K562 (cell line): ENCODE results near the gene MAK. TPM values are rescaled to one million over a fixed set of nuclear protein-coding genes. Genes with fewer than 3 reads are reported as not detected.

Experiments
- ATAC-seq: fragments of 200-7000 bp; cut with Tn5 transposase; 3 replicates; pipeline ENCODE4 v1.9.1; 2020; ENCODE audit warnings: moderate library complexity
- BruUV-seq: library from RNA; stranded (reverse); fragments of 400-500 nt; replicated peaks from 2 replicates; lab custom pipeline; 2021; lab: Mats Ljungman, UMichigan
- CTCF ChIA-PET: fragments of 300-600 bp; formaldehyde crosslinking; extraction: SDS; loops from one replicate; lab custom pipeline; 2021; ENCODE audit warnings: low intra/inter-chr PET ratio; lab: Yijun Ruan, JAX
- POLR2A ChIA-PET: fragments of 300-600, 350-650 bp; sonication (Branson Sonifier 250); formaldehyde crosslinking; extraction: SDS; loops from one replicate; lab custom pipeline; 2021; ENCODE audit warnings: antibody characterized with exemption, inconsistent platforms; lab: Yijun Ruan, JAX
- DNase-seq, 4 experiments: peaks; one replicate each; pipeline versions ENCODE4 v3.0.0 to v3.0.0-alpha.2; 2011 to 2018; ENCODE audit warnings: low spot score in 3 of 4, mixed read lengths in 3 of 4; ENCODE audit errors: extremely low read depth in 1 of 4
- FAIRE-seq: peaks from 2 replicates; lab custom pipeline; 2011; peaks lifted over from hg19 to GRCh38; lab: Jason Lieb, UNC
- H2AFZ ChIP-seq: 2 replicates; pipeline ENCODE4 v1.6.0; 2011; ENCODE audit warnings: low read depth, low read length, control low read depth, inconsistent platforms
- H3K27ac ChIP-seq: fragments of 200-600 bp; 3 replicates; pipeline ENCODE4 v1.8.0; 2011; ENCODE audit warnings: low read depth, mild to moderate bottlenecking, control low read depth, inconsistent platforms, low read length, moderate library complexity, mixed read lengths; ENCODE audit errors: extremely low read depth
- H3K27me3 ChIP-seq, 2 experiments: fragments of 300-600 bp in 1 of 2; 2 replicates in 1 of 2; 3 replicates in 1 of 2; pipeline versions ENCODE4 v1.6.0 to v1.8.0; 2011; ENCODE audit warnings: inconsistent platforms in 2 of 2, low read length in 2 of 2, mild to moderate bottlenecking in 1 of 2, mixed read lengths in 1 of 2, moderate library complexity in 1 of 2; ENCODE audit not compliant: control insufficient read depth in 2 of 2, insufficient read depth in 2 of 2
- H3K36me3 ChIP-seq: fragments of 300-600 bp; 3 replicates; pipeline ENCODE4 v1.8.0; 2011; ENCODE audit warnings: mild to moderate bottlenecking, low read length, inconsistent platforms; ENCODE audit not compliant: control insufficient read depth, insufficient read depth
- H3K4me1 ChIP-seq, 2 experiments: fragments of 200-600 bp in 1 of 2; replicated peaks in 1 of 2; 2 replicates in 1 of 2; 3 replicates in 1 of 2; pipeline versions ENCODE4 v1.5.1 to v1.8.0; 2011; ENCODE audit warnings: inconsistent platforms in 2 of 2, low read length in 2 of 2, mild to moderate bottlenecking in 1 of 2, mixed read lengths in 1 of 2, moderate library complexity in 1 of 2; ENCODE audit not compliant: control insufficient read depth in 2 of 2, insufficient read depth in 2 of 2
- H3K4me2 ChIP-seq: 2 replicates; pipeline ENCODE4 v1.6.1; 2011; ENCODE audit warnings: low read length, control low read depth, inconsistent platforms, mixed read lengths; ENCODE audit not compliant: insufficient read depth
- H3K4me3 ChIP-seq: fragments of 200-600 bp; sonication (generic), shearing (Covaris generic); 2 replicates; pipeline ENCODE4 v1.5.1; 2016; ENCODE audit warnings: control low read depth, inconsistent platforms
- H3K79me2 ChIP-seq: fragments of 200-600 bp; 3 replicates; pipeline ENCODE4 v1.8.0; 2011; ENCODE audit warnings: low read length, inconsistent platforms; ENCODE audit not compliant: control insufficient read depth, insufficient read depth
- H3K9ac ChIP-seq, 2 experiments: 2 replicates each; pipeline versions ENCODE4 v1.6.0 to v1.6.1; 2011; ENCODE audit warnings: low read depth in 2 of 2, low read length in 2 of 2, control low read depth in 1 of 2, inconsistent platforms in 1 of 2, mild to moderate bottlenecking in 1 of 2, mixed read lengths in 1 of 2; ENCODE audit not compliant: insufficient read depth in 1 of 2
- H3K9me1 ChIP-seq: one replicate; pipeline ENCODE4 v1.6.0; 2011; ENCODE audit warnings: inconsistent platforms, mild to moderate bottlenecking, low read length, moderate library complexity; ENCODE audit not compliant: control insufficient read depth, insufficient read depth
- H3K9me3 ChIP-seq: replicated peaks from 2 replicates; pipeline ENCODE4 v1.5.1; 2011; ENCODE audit warnings: low read depth, low read length, inconsistent platforms; ENCODE audit not compliant: control insufficient read depth, insufficient read depth
- H4K20me1 ChIP-seq: replicated peaks from 2 replicates; pipeline ENCODE4 v1.6.1; 2011; ENCODE audit warnings: low read length, inconsistent platforms, mixed read lengths; ENCODE audit not compliant: control insufficient read depth, insufficient read depth
- ARID1B ChIP-seq: fragments of 450-650 bp; IDR thresholded peaks from 2 replicates; pipeline ENCODE4 v1.6.1; 2016; ENCODE audit warnings: antibody characterized with exemption, mild to moderate bottlenecking, inconsistent platforms
- ARID3A ChIP-seq: IDR thresholded peaks from 2 replicates; pipeline ENCODE4 v1.6.1; 2012; ENCODE audit warnings: low read depth, low read length, improper control_type of control experiment, borderline replicate concordance
- DIDO1 ChIP-seq: fragments of 450-650 bp; IDR thresholded peaks from 2 replicates; pipeline ENCODE4 v1.6.1; 2016; ENCODE audit warnings: low read depth, missing biosample characterization, missing genetic modification characterization
- E2F8 ChIP-seq: fragments of 450-650 bp; IDR thresholded peaks from 2 replicates; pipeline ENCODE4 v1.7.1; 2018; ENCODE audit warnings: mild to moderate bottlenecking, low read depth; ENCODE audit not compliant: partially characterized antibody
- E4F1 ChIP-seq: fragments of 250-450 bp; sonication (Bioruptor Pico); IDR thresholded peaks from 2 replicates; pipeline ENCODE4 v1.5.0; 2021; ENCODE audit warnings: mild to moderate bottlenecking, borderline replicate concordance
- FOXA3 ChIP-seq, 2 experiments: fragments of 450-650 bp in 1 of 2; sonication (generic) in 1 of 2; formaldehyde crosslinking; IDR thresholded peaks in 1 of 2; conservative IDR thresholded peaks in 1 of 2; 2 replicates each; pipeline versions ENCODE4 v1.4.0 to v1.8.0; 2020 to 2022; ENCODE audit warnings: mild to moderate bottlenecking in 2 of 2, missing genetic modification reagents in 1 of 2
- NR2C1 ChIP-seq, 2 experiments: fragments of 450-650 bp; IDR thresholded peaks; 2 replicates each; pipeline ENCODE4 v1.6.1; 2017; ENCODE audit warnings: mild to moderate bottlenecking in 2 of 2, antibody characterized with exemption in 1 of 2, inconsistent platforms in 1 of 2, missing compliant biosample characterization in 1 of 2, missing genetic modification characterization in 1 of 2
- PHF20 ChIP-seq: fragments of 450-650 bp; IDR thresholded peaks from 2 replicates; pipeline ENCODE4 v1.6.1; 2018; ENCODE audit not compliant: partially characterized antibody
- YBX1 ChIP-seq: fragments of 450-650 bp; IDR thresholded peaks from 2 replicates; pipeline ENCODE4 v1.7.1; 2016; ENCODE audit warnings: mild to moderate bottlenecking
- ZBTB33 ChIP-seq: sonication (generic); formaldehyde crosslinking; IDR thresholded peaks from 2 replicates; pipeline ENCODE4 v1.8.1; 2023; ENCODE audit warnings: mild to moderate bottlenecking, missing genetic modification reagents
- ZNF586 ChIP-seq: fragments of 450-650 bp; formaldehyde crosslinking; conservative IDR thresholded peaks from 2 replicates; pipeline ENCODE4 v1.4.0; 2020; ENCODE audit warnings: mild to moderate bottlenecking, moderate library complexity
- WGBS: fragments of 100-300 bp; shearing (Covaris generic); methylation state at CpG from one replicate; pipeline ENCODE4 v1.1.6; 2016; ENCODE audit warnings: low coverage, mixed read lengths; ENCODE audit not compliant: insufficient coverage; ENCODE audit errors: missing lambda C conversion rate; 5-methylcytosine and 5-hydroxymethylcytosine counted together
- in situ Hi-C: fragments of 300-500 bp; cut with MboI; formaldehyde crosslinking; loops from 4 replicates; pipeline ENCODE4 v1.15.0; 2018; ENCODE audit warnings: inconsistent platforms, mixed read lengths
- intact Hi-C: fragments of 100-400 bp; cut with micrococcal nuclease; formaldehyde crosslinking; loops from 2 replicates; pipeline ENCODE4 v1.14.2; 2022
- polyA plus RNA-seq, 8 experiments: library from polyadenylated mRNA; depleted of rRNA in 4 of 8; stranded (reverse) in 5 of 8; unstranded in 3 of 8; fragments of >200 nt; fragmentation: Nextera tagmentation in 2 of 8; fragmentation: Illumina TruSeq in 1 of 8; extraction: Ambion mirVana in 2 of 8; extraction: Trizol in 1 of 8; gene quantifications; 2 replicates each; pipeline versions ENCODE4 v1.2.1 to v1.2.3, GENCODE V29; 2011 to 2014; ENCODE audit warnings: inconsistent platforms in 1 of 8, missing spikeins in 1 of 8
- total RNA-seq, 7 experiments: library from RNA; depleted of rRNA in 6 of 7; stranded (reverse); fragments of >200 nt in 6 of 7; fragmentation: Illumina TruSeq in 2 of 7; extraction: Trizol in 2 of 7; gene quantifications; 2 replicates each; pipeline versions ENCODE4 v1.2.1 to v1.2.3, GENCODE V29; 2011 to 2021; ENCODE audit warnings: low replicate concordance in 1 of 7

Gene MAK
- total and polyA plus RNA-seq, 9 of the 15 experiments (the other 6 are each of a cell fraction or from before 2014, with no cell fraction given): 0.25 to 1.1 (median 0.53) TPM

GRCh38 chr6:10834823-10835222 is 3.5 kb downstream of the MAK start (continued):
- peak; percentile 85 for TF ChIP-seq ZBTB33 (CRISPR knock-in tag)
- peak in 1 of 2 experiments; percentile 24; a peak in 1 of 4 replicates for TF ChIP-seq FOXA3 (CRISPR knock-in tag; conservative IDR thresholded peaks at IDR 0.05 in 1 of 2, IDR thresholded peaks at IDR 0.05 in 1 of 2)
- TF ChIP-seq ARID1B: 0 out of 2 replicates have a peak, but pooled peaks have one; percentile 21
- TF ChIP-seq, all 486 proteins: peak for 8

GRCh38 chr6:10831609-10832008 is 6.7 kb downstream of the MAK start:
- WGBS: 51% methylated on average over 2 of the region's 2 CpGs
- Histone ChIP-seq H3K9me3 (peaks cover 5% of the 10 kb centered on the region), H3K79me2 (no peaks in the 10 kb centered on the region), H3K9ac (no peak overlapping the region), H3K4me2 (no peak overlapping the region), H3K4me1 (peaks cover 0 to 5% of the 10 kb centered on the region in 2 experiments; a peak in 4 of 5 replicates), H2AFZ (no peak overlapping the region), H3K27me3 (no peaks in the 10 kb centered on the region), H3K27ac (no peak overlapping the region), H3K4me3 (no peak overlapping the region), H3K9me1 (no peaks in the 10 kb centered on the region), H4K20me1 (no peaks in the 10 kb centered on the region), H3K36me3 (no peaks in the 10 kb centered on the region)
- BruUV-seq: no TSS peak
- DNase-seq: no peak
- in situ Hi-C loops: no loop called here
- intact Hi-C loops: no loop called here
- CTCF ChIA-PET: no interaction called here
- FAIRE-seq: no peak
- no peak for ATAC-seq
- POLR2A ChIA-PET: no interaction called here
- TF ChIP-seq ZNF586 (CRISPR knock-in tag): no peak
- TF ChIP-seq PHF20: no peak
- TF ChIP-seq E2F8: no peak
- TF ChIP-seq DIDO1 (tag): no peak
- TF ChIP-seq ARID3A: no peak
- TF ChIP-seq E4F1: no peak
- TF ChIP-seq YBX1: no peak
- no peak for TF ChIP-seq NR2C1 (IDR thresholded peaks at IDR 0.05)
- TF ChIP-seq NR2C1 (tag; IDR thresholded peaks at IDR 0.05): no peak
